Measurements from ENCODE around the gene FCN3.

FCN3 gene

GRCh38 chr1:27377760-27378495, 3.3 kb upstream of the FCN3 start:
- no peak for DNase-seq

- DNase-seq, result no peak
Measured at GRCh38 chr1:27372808-27373690, 1.6 kb downstream of the FCN3 start.

GRCh38 chr1:27372022-27372807, 2.4 kb downstream of the FCN3 start:
- no peak for DNase-seq

GRCh38 chr1:27368869-27369582, 5.6 kb downstream of the FCN3 start:
- no peak for DNase-seq

GRCh38 chr1:27367160-27367650, 7.4 kb downstream of the FCN3 start:
- DNase-seq, result no peak

GRCh38 chr1:27366411-27367159, 8.0 kb downstream of the FCN3 start, which contains the start of gene MAP3K6:
TSS of gene MAP3K6 (minus strand) at chr1:27366961. CDS start at chr1:27366597, 364 bp downstream.
- DNase-seq, result no peak

GRCh38 chr1:27366113-27366410, 8.6 kb downstream of the FCN3 start:
- DNase-seq, result peak; percentile 56 to 61

GRCh38 chr1:27365372-27366112, 9.1 kb downstream of the FCN3 start:
- DNase-seq, result peak; percentile 71 to 76

GRCh38 chr1:27364696-27365371, 9.8 kb downstream of the FCN3 start:
- DNase-seq, result no peak

GRCh38 chr1:27363766-27364695, 10.6 kb downstream of the FCN3 start:
- no peak for DNase-seq

- no peak for DNase-seq
Measured at GRCh38 chr1:27361553-27361952, 13.1 kb downstream of the FCN3 start.

GRCh38 chr1:27361044-27361402, 13.6 kb downstream of the FCN3 start:
- DNase-seq, result no peak

- DNase-seq, result peak in 1 of 2 experiments; percentile 35
Measured at GRCh38 chr1:27360159-27361043, 14.2 kb downstream of the FCN3 start.

- DNase-seq, result no peak
Measured at GRCh38 chr1:27359822-27360158, 14.8 kb downstream of the FCN3 start.

GRCh38 chr1:27358928-27359313, 15.7 kb downstream of the FCN3 start:
- DNase-seq, result no peak

- no peak for DNase-seq
Measured at GRCh38 chr1:27358038-27358927, 16.3 kb downstream of the FCN3 start.

All from activated CD4-positive, alpha-beta T cell treated with anti-CD3 and anti-CD28 coated beads, Interleukin-2, amount 50 U/mL, for 4 hours (primary cell).